ENCODE results near the gene NOL8.

The NOL8 gene

GRCh38 chr9:92332577-92333281 is 7.6 kb upstream of the NOL8 start:
- no peaks in the 10 kb centered on the region for H3K9me3 ChIP-seq
- no peaks in the 10 kb centered on the region for H3K27me3 ChIP-seq
- DNase-seq, result no peak

DNA sequence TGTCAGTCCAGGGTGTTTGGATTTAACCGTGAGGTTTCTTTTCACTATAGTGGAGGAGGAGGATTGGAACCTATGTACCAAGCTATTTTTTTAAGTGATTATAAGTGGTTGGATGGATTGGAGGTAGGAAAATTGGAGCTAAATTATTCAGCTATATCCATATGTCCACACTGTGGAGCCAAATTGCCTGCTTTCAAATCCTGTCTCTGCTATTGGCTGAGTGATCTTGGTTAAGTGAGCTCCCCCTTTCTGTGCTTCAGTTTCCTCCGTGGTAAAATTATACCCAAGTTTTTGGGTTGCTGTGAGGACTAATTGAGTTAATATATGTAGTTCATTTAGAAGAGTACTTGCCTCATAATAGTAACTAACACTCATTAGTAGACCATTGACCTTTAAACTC is 3.1 kb upstream of the NOL8 start:
- TF ChIP-seq CTCF (IDR thresholded peaks at IDR 0.05; ENCODE audit: low read depth, low read length), result peak; percentile 58
- Histone ChIP-seq H3K4me1 (peaks cover 9% of the 10 kb centered on the region), H3K36me3 (peaks cover 7% of the 10 kb centered on the region), H3K27me3 (no peaks in the 10 kb centered on the region), H3K4me3 (ENCODE audit: low read depth, low read length) (no peak overlapping the region), H3K9me3 (no peaks in the 10 kb centered on the region)
- DNase-seq, result peak; percentile 32

More at GRCh38 chr9:92332577-92333281, 7.6 kb upstream of the NOL8 start:
- H3K4me3 ChIP-seq (ENCODE audit: low read depth, low read length), result no peak overlapping the region
- peaks cover 3% of the 10 kb centered on the region for H3K4me1 ChIP-seq
- TF ChIP-seq CTCF (IDR thresholded peaks at IDR 0.05; ENCODE audit: low read depth, low read length), result no peak
- peaks cover 14% of the 10 kb centered on the region for H3K36me3 ChIP-seq

GRCh38 chr9:92327283-92327850 is 2.2 kb upstream of the NOL8 start:
- TF ChIP-seq CTCF (IDR thresholded peaks at IDR 0.05; ENCODE audit: low read depth, low read length), result no peak
- Histone ChIP-seq H3K27me3 (no peaks in the 10 kb centered on the region), H3K36me3 (peaks cover 13% of the 10 kb centered on the region), H3K4me1 (peaks cover 9% of the 10 kb centered on the region), H3K9me3 (no peaks in the 10 kb centered on the region), H3K4me3 (ENCODE audit: low read depth, low read length) (no peak overlapping the region; the same call in 1 of the 2 replicates)
- no peak for DNase-seq

- no peak for DNase-seq
- no peak for TF ChIP-seq CTCF (IDR thresholded peaks at IDR 0.05; ENCODE audit: low read depth, low read length)
- Histone ChIP-seq H3K4me3 (ENCODE audit: low read depth, low read length) (peak overlapping the region; percentile 95), H3K27me3 (no peaks in the 10 kb centered on the region), H3K36me3 (peaks cover 22% of the 10 kb centered on the region), H3K9me3 (no peaks in the 10 kb centered on the region), H3K4me1 (peaks cover 9% of the 10 kb centered on the region)
Measured at GRCh38 chr9:92325991-92326500, 896 bp upstream of the NOL8 start.

DNA sequence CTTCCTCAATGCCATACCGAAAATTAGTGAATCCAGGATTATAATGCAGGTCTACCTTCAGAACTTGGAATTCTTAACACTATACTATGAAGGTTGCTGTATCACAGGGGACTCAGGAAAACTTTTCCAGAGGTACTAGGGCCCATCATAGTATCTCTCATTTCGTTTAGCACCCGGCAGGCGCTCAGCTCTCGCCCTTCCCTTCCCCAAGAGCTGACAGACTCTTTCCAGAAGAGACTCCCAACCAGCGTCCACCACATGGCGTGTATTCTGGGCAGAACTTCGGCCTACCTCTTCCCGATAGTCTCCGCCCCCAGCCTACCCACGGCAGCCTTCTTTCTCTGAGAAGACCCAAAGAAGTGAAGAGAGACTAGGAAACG is 271 bp downstream of the NOL8 start:
- TF ChIP-seq CTCF (IDR thresholded peaks at IDR 0.05; ENCODE audit: low read depth, low read length), result no peak
- Histone ChIP-seq H3K36me3 (peaks cover 33% of the 10 kb centered on the region), H3K27me3 (no peaks in the 10 kb centered on the region), H3K4me1 (peaks cover 9% of the 10 kb centered on the region), H3K9me3 (no peaks in the 10 kb centered on the region), H3K4me3 (ENCODE audit: low read depth, low read length) (peak overlapping the region; percentile 95)
- DNase-seq, result no peak

GRCh38 chr9:92324431-92324830 is 719 bp downstream of the NOL8 start:
- peaks cover 38% of the 10 kb centered on the region for H3K36me3 ChIP-seq
- H3K9me3 ChIP-seq, result no peaks in the 10 kb centered on the region
- H3K4me1 ChIP-seq, result peaks cover 9% of the 10 kb centered on the region
- no peaks in the 10 kb centered on the region for H3K27me3 ChIP-seq
- peak overlapping the region; percentile 95 for H3K4me3 ChIP-seq (ENCODE audit: low read depth, low read length)
- TF ChIP-seq CTCF (IDR thresholded peaks at IDR 0.05; ENCODE audit: low read depth, low read length), result no peak
- DNase-seq, result no peak
